Measurements from ENCODE around the gene NXPE3.

The NXPE3 gene

DNA sequence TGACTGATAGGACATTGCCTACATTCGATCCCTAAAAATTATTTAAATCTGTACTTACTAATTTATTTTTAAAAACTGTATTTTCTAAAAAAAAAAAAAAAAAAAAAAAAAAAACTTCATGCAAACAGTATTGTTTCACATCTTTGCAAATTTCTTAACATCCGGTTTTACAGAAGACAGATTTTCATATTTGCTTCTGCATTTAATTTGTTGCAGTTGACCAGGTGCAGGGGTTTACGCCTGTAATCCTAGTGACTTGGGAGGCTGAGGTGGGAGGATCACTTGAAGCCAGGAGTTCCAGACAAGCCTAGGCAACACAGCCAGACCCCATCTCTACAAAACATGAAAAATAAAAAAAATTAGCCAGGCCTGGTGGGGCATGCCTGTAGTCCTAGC, 63.9 kb downstream of the NXPE3 start:
- peak overlapping the region; percentile 55 for H3K4me2 ChIP-seq (ENCODE audit: low read length)
- TF ChIP-seq EZH2phosphoT487 (IDR thresholded peaks at IDR 0.05; ENCODE audit: borderline replicate concordance, low read length), result no peak

GRCh38 chr3:101845425-101845824, 66.4 kb downstream of the NXPE3 start:
- no peaks in the 10 kb centered on the region for H3K27me3 ChIP-seq (ENCODE audit: control insufficient read depth, low read length)
- H3K36me3 ChIP-seq (ENCODE audit: control insufficient read depth, low read length), result peaks cover 48% of the 10 kb centered on the region
- no peaks in the 10 kb centered on the region for H3K9me2 ChIP-seq (replicated peaks; ENCODE audit: control insufficient read depth, low read length)
- no peak overlapping the region for H3K4me2 ChIP-seq (ENCODE audit: low read length)
- peaks cover 82% of the 10 kb centered on the region for H3K79me2 ChIP-seq (ENCODE audit: control insufficient read depth, low read length)
- TF ChIP-seq, protein P1, sequence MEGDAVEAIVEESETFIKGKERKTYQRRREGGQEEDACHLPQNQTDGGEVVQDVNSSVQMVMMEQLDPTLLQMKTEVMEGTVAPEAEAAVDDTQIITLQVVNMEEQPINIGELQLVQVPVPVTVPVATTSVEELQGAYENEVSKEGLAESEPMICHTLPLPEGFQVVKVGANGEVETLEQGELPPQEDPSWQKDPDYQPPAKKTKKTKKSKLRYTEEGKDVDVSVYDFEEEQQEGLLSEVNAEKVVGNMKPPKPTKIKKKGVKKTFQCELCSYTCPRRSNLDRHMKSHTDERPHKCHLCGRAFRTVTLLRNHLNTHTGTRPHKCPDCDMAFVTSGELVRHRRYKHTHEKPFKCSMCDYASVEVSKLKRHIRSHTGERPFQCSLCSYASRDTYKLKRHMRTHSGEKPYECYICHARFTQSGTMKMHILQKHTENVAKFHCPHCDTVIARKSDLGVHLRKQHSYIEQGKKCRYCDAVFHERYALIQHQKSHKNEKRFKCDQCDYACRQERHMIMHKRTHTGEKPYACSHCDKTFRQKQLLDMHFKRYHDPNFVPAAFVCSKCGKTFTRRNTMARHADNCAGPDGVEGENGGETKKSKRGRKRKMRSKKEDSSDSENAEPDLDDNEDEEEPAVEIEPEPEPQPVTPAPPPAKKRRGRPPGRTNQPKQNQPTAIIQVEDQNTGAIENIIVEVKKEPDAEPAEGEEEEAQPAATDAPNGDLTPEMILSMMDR (IDR thresholded peaks at IDR 0.05; ENCODE audit: low read depth, low read length, poor library complexity, severe bottlenecking), result no peak
- TF ChIP-seq EZH2phosphoT487 (IDR thresholded peaks at IDR 0.05; ENCODE audit: borderline replicate concordance, low read length), result no peak
- H3K9me3 ChIP-seq (ENCODE audit: control insufficient read depth, insufficient read depth, low read length), result peaks cover 2% of the 10 kb centered on the region; the same call in 1 of the 2 replicates
- no peak overlapping the region for H3K27ac ChIP-seq (ENCODE audit: low read depth, low read length)
- H3F3A ChIP-seq (ENCODE audit: control insufficient read depth, insufficient read depth), result peaks cover 2% of the 10 kb centered on the region; the same call in 1 of the 2 replicates
- no peak overlapping the region for H3K4me3 ChIP-seq (ENCODE audit: low read length)
- peaks cover 5% of the 10 kb centered on the region; the same call in 1 of the 2 replicates for H4K20me1 ChIP-seq (ENCODE audit: control insufficient read depth, insufficient read depth, low read depth, low read length)
- H3K4me1 ChIP-seq (ENCODE audit: control insufficient read depth, low read length), result peaks cover 64% of the 10 kb centered on the region

More for the DNA sequence above, 63.9 kb downstream of the NXPE3 start:
- Histone ChIP-seq H3K9me2 (replicated peaks; ENCODE audit: control insufficient read depth, low read length) (no peaks in the 10 kb centered on the region), H3K79me2 (ENCODE audit: control insufficient read depth, low read length) (peaks cover 83% of the 10 kb centered on the region), H3K27ac (ENCODE audit: low read depth, low read length) (peak overlapping the region; percentile 53), H3K27me3 (ENCODE audit: control insufficient read depth, low read length) (no peaks in the 10 kb centered on the region), H3K4me3 (ENCODE audit: low read length) (peak overlapping the region; percentile 34), H3K4me1 (ENCODE audit: control insufficient read depth, low read length) (peaks cover 76% of the 10 kb centered on the region), H4K20me1 (ENCODE audit: control insufficient read depth, insufficient read depth, low read depth, low read length) (no peaks in the 10 kb centered on the region), H3F3A (ENCODE audit: control insufficient read depth, insufficient read depth) (peaks cover 6% of the 10 kb centered on the region; the same call in 1 of the 2 replicates), H3K36me3 (ENCODE audit: control insufficient read depth, low read length) (peaks cover 51% of the 10 kb centered on the region), H3K9me3 (ENCODE audit: control insufficient read depth, insufficient read depth, low read length) (peaks cover 2% of the 10 kb centered on the region; the same call in 1 of the 2 replicates)

DNA sequence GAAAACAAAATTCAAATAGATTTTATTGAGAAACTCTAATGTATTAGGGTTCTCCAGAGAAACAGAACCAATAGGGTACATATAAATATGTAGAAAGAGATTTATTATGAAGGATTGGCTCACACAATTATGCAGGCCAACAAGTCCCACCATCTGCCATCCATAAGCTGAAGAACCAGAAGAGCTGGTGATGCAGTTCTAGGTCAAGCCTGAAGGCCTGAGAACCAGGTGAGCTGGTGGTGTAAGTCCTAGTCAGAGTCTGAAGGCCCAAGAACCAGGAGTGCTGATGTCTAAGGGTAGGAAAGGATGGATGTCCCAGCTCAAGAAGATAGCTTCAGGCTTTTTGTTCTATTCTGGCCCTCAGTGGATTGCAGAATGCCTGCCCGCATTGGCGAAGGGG, 67.7 kb downstream of the NXPE3 start:
- Histone ChIP-seq H3F3A (ENCODE audit: control insufficient read depth, insufficient read depth) (peaks cover 7% of the 10 kb centered on the region), H3K4me2 (ENCODE audit: low read length) (peak overlapping the region; percentile 18; the same call in 1 of the 2 replicates), H3K4me1 (ENCODE audit: control insufficient read depth, low read length) (peaks cover 62% of the 10 kb centered on the region), H3K9me2 (replicated peaks; ENCODE audit: control insufficient read depth, low read length) (no peaks in the 10 kb centered on the region), H3K36me3 (ENCODE audit: control insufficient read depth, low read length) (peaks cover 55% of the 10 kb centered on the region), H4K20me1 (ENCODE audit: control insufficient read depth, insufficient read depth, low read depth, low read length) (peaks cover 16% of the 10 kb centered on the region), H3K27ac (ENCODE audit: low read depth, low read length) (no peak overlapping the region), H3K9me3 (ENCODE audit: control insufficient read depth, insufficient read depth, low read length) (peaks cover 2% of the 10 kb centered on the region; the same call in 1 of the 2 replicates), H3K79me2 (ENCODE audit: control insufficient read depth, low read length) (peaks cover 82% of the 10 kb centered on the region), H3K4me3 (ENCODE audit: low read length) (no peak overlapping the region), H3K27me3 (ENCODE audit: control insufficient read depth, low read length) (no peaks in the 10 kb centered on the region)
- no peak for TF ChIP-seq EZH2phosphoT487 (IDR thresholded peaks at IDR 0.05; ENCODE audit: borderline replicate concordance, low read length)
- TF ChIP-seq, protein P1 (IDR thresholded peaks at IDR 0.05; ENCODE audit: low read depth, low read length, poor library complexity, severe bottlenecking), result no peak

GRCh38 chr3:101847328-101847727, 68.3 kb downstream of the NXPE3 start:
- TF ChIP-seq EZH2phosphoT487 (IDR thresholded peaks at IDR 0.05; ENCODE audit: borderline replicate concordance, low read length), result no peak
- TF ChIP-seq, protein P1 (IDR thresholded peaks at IDR 0.05; ENCODE audit: low read depth, low read length, poor library complexity, severe bottlenecking), result no peak
- Histone ChIP-seq H3K4me3 (ENCODE audit: low read length) (0 out of 2 replicates have a peak overlapping the region, but pooled peaks have one; percentile 21), H3K27ac (ENCODE audit: low read depth, low read length) (no peak overlapping the region), H3K9me3 (ENCODE audit: control insufficient read depth, insufficient read depth, low read length) (peaks cover under 1% of the 10 kb centered on the region; the same call in 1 of the 2 replicates), H3K9me2 (replicated peaks; ENCODE audit: control insufficient read depth, low read length) (no peaks in the 10 kb centered on the region), H3F3A (ENCODE audit: control insufficient read depth, insufficient read depth) (peaks cover 13% of the 10 kb centered on the region), H3K4me1 (ENCODE audit: control insufficient read depth, low read length) (peaks cover 62% of the 10 kb centered on the region), H3K79me2 (ENCODE audit: control insufficient read depth, low read length) (peaks cover 82% of the 10 kb centered on the region), H3K36me3 (ENCODE audit: control insufficient read depth, low read length) (peaks cover 55% of the 10 kb centered on the region), H3K4me2 (ENCODE audit: low read length) (peak overlapping the region; percentile 76), H4K20me1 (ENCODE audit: control insufficient read depth, insufficient read depth, low read depth, low read length) (peaks cover 22% of the 10 kb centered on the region), H3K27me3 (ENCODE audit: control insufficient read depth, low read length) (no peaks in the 10 kb centered on the region)
